Gastroesophageal sphincter (tissue), 4 donors: ENCODE data around the gene DIAPH2. TPM values are rescaled to one million over a fixed set of nuclear protein-coding genes. Genes with fewer than 3 reads are reported as not detected.

ENCODE experiments used
- ATAC-seq: fragments of 150-250 bp; one replicate; pipeline ENCODE4 v1.9.1; 2016; ENCODE audit warnings: mild to moderate bottlenecking, moderate library complexity
- H3K27ac ChIP-seq, 4 donors: fragments of 200-600 bp; sonication (generic) in 3 of 4; 1 replicate in 3 of 4; 2 replicates in 1 of 4; pipeline ENCODE4 v1.5.1; 2016 to 2019
- H3K27me3 ChIP-seq: fragments of 200-600 bp; sonication (generic); one replicate; pipeline ENCODE4 v1.5.1; 2019
- H3K36me3 ChIP-seq, 2 donors: fragments of 200-600 bp; sonication (generic); one replicate each; pipeline ENCODE4 v1.5.1; 2019; ENCODE audit warnings: control low read depth in 1 of 2
- H3K4me1 ChIP-seq, 3 donors: fragments of 200-600 bp; sonication (generic); 1 replicate in 2 of 3; 2 replicates in 1 of 3; pipeline ENCODE4 v1.5.1; 2016 to 2019; ENCODE audit warnings: control low read depth in 2 of 3
- H3K4me3 ChIP-seq, 2 donors: fragments of 200-600 bp; sonication (generic); one replicate each; pipeline ENCODE4 v1.5.1; 2019; ENCODE audit warnings: mild to moderate bottlenecking in 1 of 2, moderate library complexity in 1 of 2
- H3K9me3 ChIP-seq, 3 donors: fragments of 200-600 bp; sonication (generic); one replicate each; pipeline ENCODE4 v1.5.1; 2017 to 2019; ENCODE audit warnings: control low read depth in 2 of 3
- CTCF ChIP-seq, 4 experiments: fragments of 200-600 bp in 2 of 4; fragments of 450-650 bp in 2 of 4; sonication (generic) in 1 of 4; IDR thresholded peaks; one replicate each; pipeline ENCODE4 v1.5.1; 2017 to 2019; ENCODE audit warnings: antibody characterized with exemption in 4 of 4, mild to moderate bottlenecking in 2 of 4, moderate library complexity in 2 of 4
- EP300 ChIP-seq: sonication (generic); formaldehyde crosslinking; IDR thresholded peaks from one replicate; pipeline ENCODE4 v1.6.1; 2017; ENCODE audit warnings: antibody characterized with exemption, mild to moderate bottlenecking
- POLR2A ChIP-seq, 2 donors: fragments of 450-650 bp; IDR thresholded peaks; one replicate each; pipeline ENCODE4 v1.6.1; 2017; ENCODE audit warnings: antibody characterized with exemption in 2 of 2, mild to moderate bottlenecking in 2 of 2, moderate library complexity in 1 of 2
- POLR2AphosphoS5 ChIP-seq: sonication (generic); formaldehyde crosslinking; IDR thresholded peaks from one replicate; pipeline ENCODE4 v1.6.1; 2017; ENCODE audit warnings: antibody characterized with exemption
- WGBS, 2 donors: methylation state at CpG; one replicate each; pipeline ENCODE4 v1.1.5; 2018; ENCODE audit warnings: low coverage in 1 of 2; 5-methylcytosine and 5-hydroxymethylcytosine counted together
- total RNA-seq, 4 donors: library from RNA; depleted of rRNA; stranded (reverse); fragments of >200 nt; gene quantifications; one replicate each; pipeline ENCODE4 v1.1.0, GENCODE V29; 2016

Gene DIAPH2
- total RNA-seq, 4 donors from 2014 or later: 46.1 to 93.9 (median 76.5) TPM

GRCh38 chrX:97268182-97268680 is 583.6 kb downstream of the DIAPH2 start:
- Histone ChIP-seq H3K4me1 (no peaks in the 10 kb centered on the region), H3K27ac (no peak overlapping the region), H3K4me3 (no peak overlapping the region), H3K36me3 (no peaks in the 10 kb centered on the region), H3K27me3 (no peaks in the 10 kb centered on the region), H3K9me3 (no peaks in the 10 kb centered on the region)
- TF ChIP-seq POLR2AphosphoS5 (no peak), EP300 (no peak), CTCF (IDR thresholded peaks at IDR 0.05) (no peak), POLR2A (IDR thresholded peaks at IDR 0.05) (no peak)
- WGBS, 2 donors: 41 to 56% methylated on average over 2 of the region's 2 CpGs
- ATAC-seq: no peak

- no peaks in the 10 kb centered on the region for H3K27me3 ChIP-seq
- no peak for TF ChIP-seq POLR2A (IDR thresholded peaks at IDR 0.05)
- no peak for TF ChIP-seq EP300
- ATAC-seq: no peak
- H3K4me3 ChIP-seq: no peak overlapping the region
- no peaks in the 10 kb centered on the region for H3K9me3 ChIP-seq
- WGBS, 2 donors: 94 to 96% methylated on average over 3 to 8 of the region's 9 CpGs
- H3K4me1 ChIP-seq: no peaks in the 10 kb centered on the region
- H3K27ac ChIP-seq: no peak overlapping the region
- H3K36me3 ChIP-seq: no peaks in the 10 kb centered on the region
These were observed 599.9 kb downstream of the DIAPH2 start for GRCh38 chrX:97284531-97284930.

- Histone ChIP-seq H3K4me3 (no peak overlapping the region), H3K27ac (no peak overlapping the region), H3K4me1 (no peaks in the 10 kb centered on the region), H3K27me3 (no peaks in the 10 kb centered on the region), H3K9me3 (no peaks in the 10 kb centered on the region), H3K36me3 (no peaks in the 10 kb centered on the region)
- 60 to 100% methylated on average over 1 of the region's 1 CpG for WGBS, 2 donors
- ATAC-seq: no peak
- TF ChIP-seq EP300 (no peak), CTCF (IDR thresholded peaks at IDR 0.05) (no peak), POLR2AphosphoS5 (no peak), POLR2A (IDR thresholded peaks at IDR 0.05) (no peak)
These were observed 605.6 kb downstream of the DIAPH2 start for GRCh38 chrX:97290199-97290598.

- TF ChIP-seq EP300 (no peak), POLR2A (IDR thresholded peaks at IDR 0.05) (no peak)
- Histone ChIP-seq H3K4me3 (no peak overlapping the region), H3K27me3 (no peaks in the 10 kb centered on the region), H3K36me3 (no peaks in the 10 kb centered on the region), H3K27ac (no peak overlapping the region), H3K4me1 (no peaks in the 10 kb centered on the region), H3K9me3 (no peaks in the 10 kb centered on the region)
- 72 to 88% methylated on average over 4 of the region's 4 CpGs for WGBS, 2 donors
- ATAC-seq: no peak
These were observed 609.4 kb downstream of the DIAPH2 start for GRCh38 chrX:97294041-97294440.

GRCh38 chrX:97295954-97296353 is 611.3 kb downstream of the DIAPH2 start:
- no peaks in the 10 kb centered on the region for H3K4me1 ChIP-seq
- no peak for ATAC-seq
- no peaks in the 10 kb centered on the region for H3K9me3 ChIP-seq
- no peak overlapping the region for H3K27ac ChIP-seq
- no peak overlapping the region for H3K4me3 ChIP-seq
- TF ChIP-seq CTCF (IDR thresholded peaks at IDR 0.05) (no peak), EP300 (no peak), POLR2A (IDR thresholded peaks at IDR 0.05) (no peak), POLR2AphosphoS5 (no peak)
- H3K36me3 ChIP-seq: no peaks in the 10 kb centered on the region
- no peaks in the 10 kb centered on the region for H3K27me3 ChIP-seq
- WGBS, 2 donors: 78% methylated on average over 2 of the region's 2 CpGs; no CpG with 5 or more reads in 1 of the 2 donors

GRCh38 chrX:97306771-97307470 is 622.3 kb downstream of the DIAPH2 start:
- ATAC-seq: no peak
- no peaks in the 10 kb centered on the region for H3K27me3 ChIP-seq

More at GRCh38 chrX:97306771-97307470, 622.3 kb downstream of the DIAPH2 start:
- Histone ChIP-seq H3K9me3 (no peaks in the 10 kb centered on the region), H3K4me3 (no peak overlapping the region), H3K27ac (no peak overlapping the region), H3K36me3 (no peaks in the 10 kb centered on the region), H3K4me1 (no peaks in the 10 kb centered on the region)
- WGBS, 2 donors: 50 to 86% methylated on average over 1 of the region's 1 CpG
- no peak for TF ChIP-seq CTCF (IDR thresholded peaks at IDR 0.05)
- TF ChIP-seq POLR2A (IDR thresholded peaks at IDR 0.05): no peak
- no peak for TF ChIP-seq EP300
